Glomerular visceral epithelial cell (primary cell): ENCODE measurements around the gene BLACAT1.

Experiments used
- DNase-seq: peaks from one replicate; pipeline ENCODE4 v3.0.0-alpha.2; 2016; ENCODE audit errors: extremely low spot score

BLACAT1 gene

DNA sequence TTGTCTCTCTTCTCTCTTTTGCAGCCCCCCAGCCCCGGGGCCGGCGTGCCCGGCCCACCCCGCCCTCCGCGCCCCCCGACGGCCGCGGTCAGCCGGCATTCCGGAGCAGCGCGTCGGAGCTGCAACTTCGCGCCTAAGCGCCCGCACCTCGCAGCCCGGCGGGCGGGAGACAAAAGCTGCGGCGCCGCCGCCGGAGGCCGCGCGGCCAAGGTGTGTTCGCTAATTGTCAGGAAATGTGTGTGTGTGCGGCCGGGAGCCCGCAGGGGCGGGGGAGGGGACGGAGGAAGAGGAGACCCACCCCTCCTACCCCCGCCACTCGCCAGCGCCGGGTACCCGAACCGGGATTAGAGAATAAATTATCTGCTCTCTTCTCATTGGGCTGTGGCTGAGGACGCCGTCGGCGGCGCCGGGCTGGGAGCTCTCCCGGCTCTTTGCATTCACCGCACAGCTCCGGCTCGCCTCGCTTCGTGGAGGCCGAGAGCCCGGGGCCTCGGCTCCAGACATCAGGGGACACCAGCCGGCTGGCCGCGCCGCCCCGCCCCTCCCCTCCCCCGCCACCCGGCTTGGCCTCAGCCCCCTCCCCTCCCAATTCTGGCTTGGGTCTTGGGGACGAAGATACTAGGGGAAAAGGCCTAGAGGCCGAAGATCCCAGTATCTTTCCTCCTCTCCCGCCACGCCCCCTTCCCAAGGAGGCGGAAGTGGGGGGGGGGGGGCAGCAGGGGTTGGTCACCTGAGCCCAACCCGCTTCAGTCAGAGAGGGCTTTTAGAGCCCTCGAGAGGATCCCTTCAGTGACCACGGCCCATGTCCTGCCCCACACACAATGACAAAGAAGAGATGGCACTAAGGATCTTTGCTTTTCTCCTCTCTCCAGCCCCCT lies 1.3 kb upstream of the BLACAT1 start:
- DNase-seq, result no peak

DNA sequence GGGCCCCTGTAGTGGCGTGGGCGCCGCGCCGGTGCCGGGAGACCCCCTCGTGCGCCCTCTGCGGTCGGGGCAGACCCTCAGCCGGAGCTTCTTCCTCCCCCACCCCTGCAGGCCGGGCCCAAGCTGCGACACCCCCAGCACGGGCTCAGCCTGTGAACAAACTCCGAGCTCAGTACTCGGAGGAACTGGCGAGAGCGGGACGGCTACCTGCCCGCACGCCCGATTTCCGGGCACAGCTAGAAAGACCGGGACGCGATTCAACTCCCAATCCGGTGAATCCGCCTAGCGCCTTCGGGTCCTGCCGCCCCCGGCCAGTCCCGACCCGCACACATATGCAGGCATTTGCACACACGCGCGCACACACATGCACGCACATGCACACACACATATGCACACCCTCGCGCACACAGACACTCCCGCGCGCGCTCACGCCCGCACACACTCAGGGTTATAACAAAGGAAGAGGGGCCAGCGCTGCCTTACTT lies 580 bp upstream of the BLACAT1 start:
- no peak for DNase-seq

DNA sequence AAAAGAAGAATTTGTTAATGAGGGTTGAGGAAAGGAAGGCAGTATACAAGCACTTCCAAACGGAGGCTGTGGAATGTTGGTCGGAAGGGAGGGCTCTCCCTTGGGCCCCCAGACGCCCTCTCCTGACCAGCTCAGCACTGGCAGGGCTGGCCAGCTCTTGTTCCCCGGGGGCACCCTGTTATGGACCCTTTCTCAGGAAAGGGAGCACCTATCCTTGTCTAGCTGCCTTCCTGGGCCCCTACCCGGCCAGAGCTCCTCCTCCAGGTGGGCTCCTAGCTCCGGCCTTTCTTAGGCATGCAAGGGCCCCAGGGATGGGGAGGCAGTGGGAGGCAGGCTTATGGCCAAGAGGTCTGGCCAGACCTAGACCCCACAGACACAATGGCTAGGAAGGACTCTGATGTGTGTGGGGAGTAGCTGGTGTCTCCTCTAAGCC lies 926 bp downstream of the BLACAT1 start:
- DNase-seq, result no peak

DNA sequence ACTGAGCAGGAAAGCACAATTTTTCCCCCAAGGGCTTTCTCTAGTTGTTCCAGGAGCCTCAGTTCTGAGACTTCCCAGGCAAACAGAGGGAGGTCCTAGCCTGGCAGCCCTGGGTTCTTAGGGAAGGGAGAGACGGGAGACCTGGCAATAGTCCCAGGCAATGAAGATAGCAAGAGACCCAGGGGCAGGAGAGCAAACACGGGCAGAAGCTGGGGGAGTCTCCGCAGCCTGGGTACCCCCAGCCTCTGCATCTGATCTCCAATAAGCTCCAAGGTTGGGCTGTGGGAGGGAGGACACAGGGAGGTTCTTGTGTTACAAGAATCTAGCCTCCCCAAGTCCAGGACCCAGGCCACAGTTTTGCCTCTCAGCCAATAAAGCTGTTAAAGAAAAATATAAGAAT lies 2.4 kb downstream of the BLACAT1 start:
- no peak for DNase-seq

DNA sequence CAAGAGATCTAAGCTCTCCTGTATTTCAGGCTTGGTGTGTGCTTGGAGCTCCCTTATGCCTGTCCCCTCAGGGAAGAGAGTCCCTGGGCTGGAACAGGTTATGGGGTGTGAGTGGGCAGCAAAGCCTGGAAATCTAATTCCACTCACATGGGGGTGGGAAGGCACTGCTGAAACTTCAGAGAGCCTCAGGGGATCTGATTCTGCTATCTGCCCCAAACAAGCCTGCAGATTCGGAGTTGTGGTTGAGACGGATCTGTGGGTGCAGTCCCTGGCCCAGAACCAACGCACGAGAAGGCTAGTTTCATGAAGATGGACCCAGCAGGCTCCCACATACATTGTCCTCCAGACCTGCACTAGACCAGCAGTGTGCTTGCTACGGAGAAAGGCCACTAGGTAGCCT lies 2.9 kb downstream of the BLACAT1 start:
- no peak for DNase-seq

DNA sequence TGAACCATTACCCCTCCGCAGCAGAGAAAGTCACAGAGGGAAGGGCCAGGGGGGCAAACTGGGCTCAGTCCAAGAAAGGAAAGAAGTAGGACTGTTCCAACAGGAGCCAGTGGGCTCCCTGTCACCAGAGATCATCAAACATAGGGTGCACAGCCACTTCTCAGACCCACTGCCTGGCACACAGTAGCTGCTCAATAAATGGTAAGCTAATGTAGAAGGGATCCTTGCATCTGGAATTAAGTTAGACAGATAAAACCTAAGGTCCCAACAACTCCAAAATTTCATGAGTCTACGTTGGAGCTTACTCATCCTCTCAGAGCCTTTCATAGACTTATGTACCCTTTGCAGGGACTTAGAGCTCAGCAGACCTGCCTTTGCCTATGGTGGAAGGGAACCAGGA lies 3.5 kb downstream of the BLACAT1 start:
- DNase-seq, result no peak

DNA sequence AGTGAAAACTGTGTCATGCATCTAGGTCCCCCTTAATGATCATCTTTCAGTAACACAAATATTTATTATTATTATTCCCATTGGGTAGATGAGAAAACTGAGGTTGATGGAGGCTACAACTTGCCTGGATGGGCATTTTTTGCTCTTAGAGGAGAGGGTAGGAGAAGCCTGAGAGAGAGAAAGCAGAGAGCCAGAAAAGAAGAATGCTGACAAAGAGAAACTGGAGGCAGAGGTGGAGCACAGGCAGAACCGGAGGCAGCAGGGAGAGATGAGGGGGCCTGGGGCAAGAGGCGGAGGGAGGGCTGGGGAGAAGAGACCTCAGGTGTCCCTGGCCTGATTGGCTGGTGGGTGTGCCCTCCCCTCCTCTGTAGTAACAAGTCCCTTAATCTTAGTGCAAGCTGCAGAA lies 4.1 kb downstream of the BLACAT1 start:
- no peak for DNase-seq

DNA sequence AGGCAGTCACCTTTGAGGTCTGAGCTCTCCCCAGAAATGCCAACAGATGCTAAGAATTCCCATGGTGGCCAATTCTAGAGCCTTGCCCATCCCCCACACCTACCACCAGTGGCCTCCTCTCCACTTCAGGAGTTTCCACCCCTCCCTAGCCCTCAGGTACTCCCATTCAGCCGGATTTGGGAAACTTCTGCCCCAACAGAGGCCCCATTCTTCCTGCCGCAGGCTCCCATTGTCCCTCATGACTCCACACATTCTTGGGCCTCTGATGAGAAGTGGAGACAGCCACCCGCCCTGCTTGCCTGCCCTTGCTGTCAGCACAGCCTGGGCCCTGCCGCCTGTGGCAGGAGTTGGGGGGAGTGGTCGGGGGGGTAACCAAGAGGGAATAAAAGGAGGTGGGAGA lies 4.6 kb downstream of the BLACAT1 start:
- DNase-seq, result no peak

DNA sequence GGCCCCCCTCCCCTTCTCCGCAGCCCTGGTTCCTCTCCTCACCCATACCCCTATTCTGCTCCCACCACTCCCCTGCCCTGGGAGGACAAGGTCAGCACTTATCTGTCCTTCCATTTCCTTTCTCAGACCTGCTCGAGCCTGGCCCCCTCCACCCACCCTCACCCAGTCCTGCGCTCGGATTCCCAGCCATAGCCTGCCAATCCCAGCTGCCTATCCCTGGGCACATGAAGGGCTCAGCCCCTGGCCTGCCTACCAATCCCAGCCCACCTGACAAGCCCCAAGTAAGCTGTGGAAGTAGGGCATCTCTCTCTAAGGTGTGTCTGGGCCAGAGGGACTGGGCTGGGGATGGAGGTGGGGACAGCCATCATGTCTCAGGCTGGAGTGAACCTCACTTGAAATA lies 5.4 kb downstream of the BLACAT1 start:
- no peak for DNase-seq

DNA sequence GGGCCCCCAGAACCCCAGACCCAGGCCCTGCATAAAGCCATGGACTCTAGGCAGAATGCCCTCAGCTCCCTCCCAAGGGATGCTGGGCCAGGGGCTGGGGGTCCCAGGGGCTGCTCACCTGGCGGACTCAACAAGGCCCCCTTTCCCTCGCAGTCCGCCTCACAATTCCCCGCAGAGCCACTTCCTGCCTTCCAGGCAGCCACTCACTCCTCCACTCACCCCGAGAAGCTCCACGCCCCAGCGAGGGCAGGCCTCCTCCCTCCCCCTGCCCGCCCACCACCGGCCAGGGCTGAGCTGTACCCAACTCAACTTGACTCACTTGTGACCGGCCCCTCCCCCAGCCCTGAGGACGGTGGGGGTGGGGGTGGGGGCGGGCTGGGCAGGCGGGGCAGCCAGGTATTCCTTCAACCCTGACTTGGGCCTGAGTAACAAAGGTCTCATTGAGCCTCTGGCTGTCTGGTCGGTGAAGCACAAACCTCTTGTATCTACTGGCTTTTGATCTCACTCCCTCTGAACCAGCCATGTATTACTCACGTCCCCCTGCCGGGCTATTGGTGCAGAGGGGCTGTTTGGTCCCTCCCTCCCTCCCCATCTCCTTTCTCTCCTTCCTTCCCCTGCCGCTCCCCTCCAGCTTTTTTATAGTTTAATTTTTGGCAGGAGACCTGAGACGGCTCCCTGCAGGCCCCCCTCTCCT lies 5.9 kb downstream of the BLACAT1 start:
- peak; percentile 90 for DNase-seq

DNA sequence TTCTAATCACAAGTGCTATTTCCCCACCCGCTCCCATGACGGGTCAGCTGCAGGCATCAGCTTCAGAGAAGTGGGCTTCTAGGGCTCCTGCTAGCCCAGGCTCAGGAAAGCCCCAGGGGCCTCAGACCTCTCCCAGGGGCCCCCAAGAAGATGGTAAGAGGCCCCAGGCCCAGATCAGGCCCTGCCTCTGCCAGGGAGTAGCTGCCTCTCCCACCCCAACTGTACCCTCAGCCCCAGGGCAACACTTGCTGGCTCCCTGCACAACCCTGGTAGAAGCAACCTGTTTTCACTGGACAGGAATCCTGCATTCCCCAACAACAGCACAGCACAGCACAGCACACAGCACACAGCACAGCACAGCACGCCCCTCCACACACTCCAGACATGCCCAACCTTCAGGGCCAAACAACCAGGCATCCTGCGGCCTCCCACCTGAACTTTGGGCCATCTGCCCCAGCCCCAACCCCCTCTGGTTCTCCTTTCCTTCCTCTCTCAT lies 6.5 kb downstream of the BLACAT1 start:
- no peak for DNase-seq

DNA sequence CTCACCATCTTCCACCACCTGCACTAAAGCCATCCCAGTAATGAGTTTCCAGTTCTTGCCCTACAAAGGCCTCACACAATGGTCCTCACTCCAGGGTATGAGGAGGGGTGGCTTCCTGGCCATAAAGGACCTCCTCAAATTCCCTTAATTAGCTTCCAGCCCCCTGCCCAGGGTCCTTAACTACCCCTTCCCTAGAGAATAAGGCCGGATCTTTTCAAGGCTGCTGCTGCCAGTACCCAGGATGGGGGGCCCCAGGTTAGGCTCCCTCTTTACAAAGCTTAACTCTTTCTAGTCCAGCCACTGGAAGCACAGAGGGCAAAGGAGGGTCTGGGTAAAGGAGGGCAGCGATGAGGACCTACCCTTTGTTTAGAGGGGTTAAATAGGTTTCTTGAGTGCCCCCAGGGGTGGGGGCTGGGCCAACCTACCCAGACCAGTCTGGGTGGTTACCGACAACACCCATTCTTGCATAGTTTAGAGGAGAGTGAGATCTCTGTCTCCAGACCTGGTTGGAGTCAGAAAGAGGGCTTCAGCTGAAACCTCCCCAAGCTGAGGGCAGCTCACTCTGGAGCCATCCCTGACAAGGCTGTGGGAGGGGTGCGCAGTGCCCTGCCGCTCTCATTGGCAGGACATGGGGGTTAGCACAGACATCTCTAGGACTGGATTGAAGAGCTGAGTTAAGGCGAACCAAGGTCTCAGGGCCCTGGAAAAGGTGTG lies 7.1 kb downstream of the BLACAT1 start:
- no peak for DNase-seq

DNA sequence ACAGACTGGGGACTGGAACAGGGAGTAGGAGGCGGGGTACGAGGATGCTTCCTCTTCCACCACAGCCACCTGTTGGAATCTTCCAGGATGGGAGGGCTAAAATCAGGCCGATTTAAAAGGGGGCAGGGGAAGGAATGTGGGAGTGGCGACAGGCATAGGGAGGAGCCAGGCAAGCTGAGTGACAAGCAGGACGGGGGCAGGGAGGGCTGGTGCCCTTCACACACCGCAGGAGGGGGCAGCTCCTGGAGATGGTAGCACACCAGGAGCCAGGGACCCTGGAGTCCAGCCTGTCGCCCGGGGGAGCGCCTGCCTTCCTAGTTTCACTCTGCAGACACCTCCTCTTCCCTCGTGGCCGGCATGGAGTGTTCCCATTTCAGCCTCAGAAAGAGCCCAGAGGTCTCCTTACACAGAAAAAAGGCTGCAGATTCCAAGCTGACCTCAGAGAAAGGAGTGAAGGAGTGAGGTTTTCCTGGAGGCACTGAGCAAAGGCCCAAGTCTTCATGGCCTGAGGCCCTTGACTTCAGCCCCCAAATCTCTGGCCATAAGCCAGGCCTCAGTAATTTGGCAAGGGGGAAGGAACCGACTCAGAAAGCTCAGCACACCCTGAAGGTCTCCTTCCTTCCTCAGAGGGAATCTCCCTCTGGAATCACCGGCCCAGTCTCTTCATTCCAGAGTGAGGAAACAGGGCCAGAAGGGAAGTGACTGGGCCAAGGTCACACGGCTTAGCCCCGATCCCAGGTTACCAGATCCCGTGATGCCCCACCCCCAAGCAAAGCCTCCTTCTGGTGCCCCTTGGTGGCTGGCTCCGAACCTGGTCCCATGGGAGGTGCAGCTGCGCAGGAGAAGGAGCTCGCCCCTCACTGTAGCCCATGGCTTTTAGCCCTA lies 8.1 kb downstream of the BLACAT1 start:
- no peak for DNase-seq

DNA sequence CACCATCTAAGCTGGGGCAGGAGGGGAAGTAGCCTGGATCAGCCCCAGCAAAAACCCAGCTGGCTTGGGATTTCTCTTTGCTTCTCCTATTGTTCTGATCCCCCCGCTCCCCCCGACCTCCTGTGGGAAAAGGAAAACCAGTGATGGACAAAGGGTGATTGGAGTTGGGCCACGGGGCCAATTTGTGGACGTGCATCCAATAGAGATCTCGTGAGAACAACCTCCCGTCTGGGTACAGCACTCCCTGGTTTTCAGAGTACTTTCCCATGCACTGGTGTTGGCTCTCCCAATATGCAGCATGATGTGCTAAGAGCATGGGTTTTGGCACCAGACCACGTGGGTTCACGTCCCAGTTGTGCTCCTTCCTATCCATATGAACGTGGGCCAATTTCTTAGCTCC lies 9.0 kb downstream of the BLACAT1 start:
- DNase-seq, result no peak

DNA sequence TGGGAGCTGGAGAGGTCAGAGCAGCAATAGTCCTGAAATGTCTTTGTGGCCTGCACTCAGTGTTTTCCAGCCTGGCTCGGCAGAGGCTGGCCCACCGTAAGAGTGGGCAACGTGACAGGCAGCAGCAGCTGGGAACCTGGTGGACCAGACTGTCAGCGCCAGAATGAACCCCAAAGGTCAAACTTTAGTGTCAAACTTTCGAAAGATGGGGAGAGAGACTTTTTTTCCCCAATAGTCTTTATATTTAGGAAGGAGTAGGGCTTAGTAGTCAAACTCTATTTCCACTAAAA lies 10.3 kb downstream of the BLACAT1 start:
- DNase-seq, result no peak

DNA sequence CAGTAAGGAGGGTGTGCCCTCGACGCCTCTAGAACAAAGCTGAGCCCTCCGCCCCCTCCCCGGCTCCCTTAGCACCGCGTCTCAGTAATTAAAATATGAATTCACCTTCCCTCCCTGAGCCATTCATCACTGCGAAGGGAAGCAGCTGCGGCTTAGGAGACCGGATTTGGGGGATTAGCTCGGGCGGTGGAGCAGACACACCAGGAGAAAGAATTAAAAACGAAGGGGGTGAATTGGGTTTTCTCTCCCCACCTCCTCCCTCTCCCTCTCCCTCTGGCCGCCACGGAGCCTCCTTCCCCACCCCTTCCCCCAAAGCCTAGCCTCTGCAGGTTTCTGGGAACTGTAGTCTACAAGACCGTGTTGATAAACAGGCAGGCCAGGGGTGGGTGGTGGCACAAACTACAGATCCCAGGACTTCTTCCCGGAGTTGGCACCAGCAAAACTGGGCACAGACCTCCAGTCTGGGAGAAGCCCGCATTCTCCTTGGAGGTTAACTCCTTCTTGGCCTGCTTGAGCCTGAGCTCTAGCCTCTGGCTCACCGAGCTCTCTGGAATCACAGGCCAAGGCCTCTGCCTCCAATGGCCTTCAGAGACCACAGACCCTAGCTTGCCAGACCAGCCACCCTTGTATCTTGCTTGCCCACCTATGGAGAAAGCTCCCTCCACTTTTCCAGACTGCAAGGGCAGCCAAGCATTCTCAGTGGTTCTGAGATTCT lies 10.8 kb downstream of the BLACAT1 start:
- DNase-seq, result peak; percentile 40

DNA sequence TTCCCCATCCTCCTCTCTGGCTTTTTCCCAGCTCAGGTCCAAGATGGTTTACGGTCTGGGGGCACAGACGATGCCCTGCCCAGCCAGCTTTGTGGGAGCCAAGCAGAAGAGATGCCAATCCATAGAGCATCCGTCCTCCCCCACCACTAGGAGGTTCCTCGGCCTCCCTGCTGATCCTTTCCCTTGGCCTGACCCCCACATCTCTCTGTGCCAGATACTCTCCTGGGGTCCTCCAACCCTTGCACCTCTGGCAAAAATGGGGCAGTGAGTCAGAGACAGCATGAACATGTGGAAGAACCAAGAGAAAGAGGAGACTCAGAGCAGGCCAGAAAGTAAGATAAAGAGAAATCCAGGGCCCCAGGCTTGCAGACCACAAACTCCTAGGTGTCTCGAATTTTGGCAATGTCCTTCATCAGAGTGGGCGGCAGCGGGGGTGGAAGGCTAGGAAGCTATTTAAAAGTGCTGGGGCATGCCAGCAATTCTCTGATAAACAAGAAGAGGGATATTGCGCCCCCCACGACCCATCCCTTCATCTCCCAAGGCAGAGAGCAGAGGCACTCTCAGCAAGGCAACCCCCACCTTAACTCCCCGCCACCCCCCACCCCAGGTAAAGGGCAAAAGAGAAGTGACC lies 11.4 kb downstream of the BLACAT1 start:
- no peak for DNase-seq

DNA sequence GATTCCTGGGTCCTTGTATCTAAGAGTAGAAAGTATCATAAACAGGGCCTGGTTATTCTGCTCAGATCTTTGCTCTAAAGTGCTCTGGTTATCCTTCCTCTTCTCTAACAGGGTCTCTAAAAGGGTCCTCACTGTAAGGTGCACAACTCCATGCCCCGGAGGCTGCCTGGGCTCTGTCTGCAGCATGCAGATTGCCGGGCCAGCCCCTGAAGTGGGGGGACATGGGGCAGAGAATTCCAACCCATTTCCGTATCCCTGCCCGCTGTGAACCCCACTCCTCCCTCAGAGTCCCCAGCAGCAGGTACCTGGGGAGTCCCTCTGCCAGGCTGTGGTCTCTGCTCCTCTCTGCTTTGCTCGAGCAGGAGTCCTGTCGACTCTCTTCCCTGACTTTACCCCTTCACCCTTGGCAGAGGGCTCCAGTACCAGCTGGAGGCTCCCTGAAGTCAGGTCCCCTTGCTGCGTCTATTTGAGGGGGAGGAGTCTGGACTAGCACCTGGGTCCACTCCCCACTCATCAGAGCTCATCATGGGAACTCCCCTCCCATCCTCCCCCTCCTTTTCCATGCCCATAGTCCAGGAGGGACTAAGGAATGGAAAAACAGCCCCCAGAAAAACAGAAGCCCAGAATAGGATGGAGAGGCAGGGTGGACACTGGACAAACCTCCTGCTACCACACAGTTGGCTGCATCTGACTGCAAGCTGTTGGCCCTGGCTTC lies 12.1 kb downstream of the BLACAT1 start:
- no peak for DNase-seq

DNA sequence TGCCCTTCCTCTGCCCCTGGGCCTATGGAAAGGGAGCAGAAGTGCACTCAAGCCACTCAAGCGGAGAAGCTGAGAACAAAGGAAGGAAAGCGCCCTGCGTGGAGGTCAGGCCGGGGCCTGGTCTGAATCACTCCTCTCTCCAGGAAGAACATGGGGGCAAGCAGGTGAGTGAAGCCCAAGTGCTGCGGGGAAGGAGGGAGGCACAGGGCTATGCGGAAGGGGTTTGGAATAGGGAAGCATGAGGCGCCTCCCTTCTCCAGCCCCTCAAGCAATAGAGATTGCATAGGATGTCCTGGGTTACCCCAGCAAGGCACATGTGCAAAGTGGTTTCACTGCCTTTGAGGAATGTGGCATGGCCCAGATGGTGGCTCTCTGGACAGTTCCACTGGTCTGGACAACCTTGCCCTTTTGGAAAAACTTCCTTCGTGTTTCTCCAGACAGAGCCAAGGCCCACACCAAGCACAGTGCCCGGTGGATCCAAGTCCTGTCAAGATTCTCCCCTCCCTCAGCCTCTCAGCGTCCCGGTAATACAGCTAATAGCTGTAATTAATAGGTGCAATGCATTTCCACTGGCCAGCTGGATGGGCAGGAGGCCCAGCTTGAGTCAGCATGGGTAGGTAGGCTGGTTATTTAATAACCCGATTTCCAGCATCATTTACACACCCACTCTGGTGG lies 13.7 kb downstream of the BLACAT1 start:
- DNase-seq, result peak; percentile 86
